Lower lobe of right lung (tissue), 2 donors: ENCODE data around the gene C7orf57. TPM values are rescaled to one million over a fixed set of nuclear protein-coding genes. Genes with fewer than 3 reads are reported as not detected.
"Not testable (repeated sequence)": the region's sequence is repeated elsewhere in the genome, so short reads cannot be mapped to it uniquely, and the experiment has no call there.

Source experiments
- ATAC-seq, 2 donors: fragments of 200-7000 bp; cut with Tn5 transposase; one replicate each; pipeline ENCODE4 v1.9.1; 2020 to 2022; ENCODE audit warnings: mild to moderate bottlenecking in 2 of 2, moderate library complexity in 2 of 2
- DNase-seq: peaks from one replicate; pipeline ENCODE4 v3.0.0-alpha.2; 2020
- H3K27ac ChIP-seq: fragments of 200-600 bp; one replicate; pipeline ENCODE4 v1.8.0; 2022
- H3K27me3 ChIP-seq: fragments of 200-600 bp; one replicate; pipeline ENCODE4 v1.8.0; 2022; ENCODE audit warnings: low read depth
- H3K36me3 ChIP-seq: fragments of 200-600 bp; one replicate; pipeline ENCODE4 v1.8.0; 2022; ENCODE audit warnings: mild to moderate bottlenecking
- H3K4me1 ChIP-seq: fragments of 200-600 bp; one replicate; pipeline ENCODE4 v1.8.0; 2022
- H3K4me3 ChIP-seq: fragments of 200-600 bp; one replicate; pipeline ENCODE4 v1.8.0; 2022; ENCODE audit warnings: mild to moderate bottlenecking
- H3K9me3 ChIP-seq: fragments of 200-600 bp; one replicate; pipeline ENCODE4 v1.8.0; 2022
- intact Hi-C: fragments of 100-400 bp; cut with DNase I; formaldehyde crosslinking; loops from one replicate; pipeline ENCODE4 v1.11.0; 2022
- long read RNA-seq: library from polyadenylated mRNA; unstranded; transcript quantifications from one replicate; pipeline ENCODE4 v2.0.0, GENCODE V29; 2021
- total RNA-seq: library from RNA; stranded (reverse); fragmentation: NEBNext Ultra II Directional; extraction: Animal tissue kit (Norgen Biotek cat#: 25700); gene quantifications from one replicate; pipeline ENCODE4 v1.2.1, GENCODE V29; 2021
- TF ChIP-seq, protein P1 (sequence below): fragments of 200-600 bp; IDR thresholded peaks from one replicate; pipeline ENCODE4 v1.8.0; 2022; ENCODE audit warnings: antibody characterized with exemption, mild to moderate bottlenecking
- donor health status: DM: no; HTN: yes; CAD: no; lungs with severe emphysema.

The C7orf57 gene
- 1.6 TPM for total RNA-seq
- long read RNA-seq, partial matches to known transcripts = 1 of 3 reads
- long read RNA-seq, other reads (novel, unspliced or antisense) = 2 of 3 reads

DNA sequence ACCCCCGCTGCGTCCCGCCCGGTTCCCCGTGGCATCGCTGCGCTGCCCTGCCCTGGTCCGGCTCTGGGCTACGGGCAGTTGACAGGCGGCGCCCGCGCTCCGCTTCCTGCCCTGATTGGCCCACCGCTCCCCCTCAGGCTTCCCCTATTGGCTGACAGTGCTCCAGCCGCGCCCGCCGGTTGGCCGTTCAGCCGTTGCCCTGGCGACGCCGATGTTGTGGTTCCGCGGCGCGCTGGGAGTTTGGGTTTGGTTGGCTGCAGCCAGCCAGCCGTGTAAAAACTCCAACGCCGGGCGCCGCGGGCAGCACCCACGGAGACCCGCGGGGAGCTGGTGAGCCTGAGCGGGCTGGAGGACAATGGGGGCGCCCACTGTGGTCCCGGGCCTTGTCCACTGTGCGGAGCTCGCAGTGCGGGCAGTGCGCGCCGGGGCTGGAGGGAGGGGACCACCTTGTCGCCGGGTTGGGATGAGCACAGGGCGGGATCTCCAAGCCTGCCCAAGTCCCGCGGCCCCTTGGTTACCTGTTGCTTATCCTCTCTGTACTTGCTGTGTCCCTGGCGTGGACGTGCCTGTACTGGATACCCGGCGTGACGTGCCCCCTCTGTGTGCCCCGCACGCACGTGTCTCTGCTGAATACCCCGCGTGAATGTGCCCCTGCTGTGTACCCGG lies at the start of gene C7orf57:
Gene C7orf57, plus strand, starts transcription at position 243 of the 666 bp plus-strand sequence. CDS start 766 bp downstream, outside the sequence.
- Histone ChIP-seq H3K27me3 (peaks cover 35% of the 10 kb centered on the region), H3K4me3 (peak within 1 kb of the TSS; percentile 65), H3K4me1 (peaks cover 15% of the 10 kb centered on the region), H3K27ac (no peak within 1 kb of the TSS), H3K9me3 (no peaks in the 10 kb centered on the region), H3K36me3 (no peaks in the 10 kb centered on the region)
- peak; percentile 96 for DNase-seq
- TF ChIP-seq, protein P1, sequence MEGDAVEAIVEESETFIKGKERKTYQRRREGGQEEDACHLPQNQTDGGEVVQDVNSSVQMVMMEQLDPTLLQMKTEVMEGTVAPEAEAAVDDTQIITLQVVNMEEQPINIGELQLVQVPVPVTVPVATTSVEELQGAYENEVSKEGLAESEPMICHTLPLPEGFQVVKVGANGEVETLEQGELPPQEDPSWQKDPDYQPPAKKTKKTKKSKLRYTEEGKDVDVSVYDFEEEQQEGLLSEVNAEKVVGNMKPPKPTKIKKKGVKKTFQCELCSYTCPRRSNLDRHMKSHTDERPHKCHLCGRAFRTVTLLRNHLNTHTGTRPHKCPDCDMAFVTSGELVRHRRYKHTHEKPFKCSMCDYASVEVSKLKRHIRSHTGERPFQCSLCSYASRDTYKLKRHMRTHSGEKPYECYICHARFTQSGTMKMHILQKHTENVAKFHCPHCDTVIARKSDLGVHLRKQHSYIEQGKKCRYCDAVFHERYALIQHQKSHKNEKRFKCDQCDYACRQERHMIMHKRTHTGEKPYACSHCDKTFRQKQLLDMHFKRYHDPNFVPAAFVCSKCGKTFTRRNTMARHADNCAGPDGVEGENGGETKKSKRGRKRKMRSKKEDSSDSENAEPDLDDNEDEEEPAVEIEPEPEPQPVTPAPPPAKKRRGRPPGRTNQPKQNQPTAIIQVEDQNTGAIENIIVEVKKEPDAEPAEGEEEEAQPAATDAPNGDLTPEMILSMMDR = peak; percentile 44
- ATAC-seq = peak; percentile 99 to 100
- intact Hi-C loops = no loop called here

DNA sequence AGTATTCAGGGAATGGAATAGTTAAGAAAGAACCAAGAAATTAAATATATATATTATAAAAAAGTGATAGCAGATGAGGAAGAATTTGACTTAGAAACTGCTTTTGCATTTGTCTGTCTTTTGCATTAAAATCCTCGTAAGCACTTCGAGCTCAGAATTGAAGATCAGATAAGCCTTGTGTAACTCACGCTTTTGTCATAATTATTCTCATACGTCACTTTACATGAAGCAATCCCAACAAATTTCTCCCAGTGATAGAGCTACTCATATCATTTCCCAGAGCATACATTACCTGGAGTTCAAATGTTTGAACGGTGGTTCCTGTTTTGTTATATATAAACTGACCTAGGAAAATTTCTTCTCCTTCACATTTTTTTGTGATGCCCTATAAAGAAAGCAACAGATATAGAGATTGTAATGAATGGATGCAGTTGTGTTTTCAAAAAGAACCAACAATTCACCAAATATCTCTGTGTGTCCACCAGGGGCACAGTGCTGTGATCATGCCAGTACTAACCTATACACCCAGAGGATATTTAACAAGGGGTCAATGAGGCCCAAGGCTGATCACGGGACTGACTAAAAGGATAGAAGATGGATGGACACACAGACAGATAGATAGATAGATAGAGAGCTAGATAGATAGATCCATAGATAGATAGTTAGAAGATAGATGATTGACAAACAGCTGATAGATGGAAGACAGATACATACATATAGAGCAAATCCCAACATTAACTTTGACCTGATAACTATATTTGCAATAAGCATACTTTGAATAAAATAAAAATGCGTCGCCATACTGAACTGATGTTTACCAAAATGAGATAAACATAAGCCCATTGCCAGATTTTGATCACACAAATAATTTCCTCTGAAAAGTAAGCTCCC lies 46.6 kb upstream of the C7orf57 start:
- Histone ChIP-seq H3K36me3 (no peaks in the 10 kb centered on the region), H3K27me3 (no peaks in the 10 kb centered on the region), H3K27ac (no peak overlapping the region), H3K4me3 (no peak overlapping the region), H3K4me1 (peaks cover 9% of the 10 kb centered on the region), H3K9me3 (no peaks in the 10 kb centered on the region)
- TF ChIP-seq, protein P1 = no peak
- DNase-seq (no peak), ATAC-seq (no peak)
- intact Hi-C loops = no loop called here

DNA sequence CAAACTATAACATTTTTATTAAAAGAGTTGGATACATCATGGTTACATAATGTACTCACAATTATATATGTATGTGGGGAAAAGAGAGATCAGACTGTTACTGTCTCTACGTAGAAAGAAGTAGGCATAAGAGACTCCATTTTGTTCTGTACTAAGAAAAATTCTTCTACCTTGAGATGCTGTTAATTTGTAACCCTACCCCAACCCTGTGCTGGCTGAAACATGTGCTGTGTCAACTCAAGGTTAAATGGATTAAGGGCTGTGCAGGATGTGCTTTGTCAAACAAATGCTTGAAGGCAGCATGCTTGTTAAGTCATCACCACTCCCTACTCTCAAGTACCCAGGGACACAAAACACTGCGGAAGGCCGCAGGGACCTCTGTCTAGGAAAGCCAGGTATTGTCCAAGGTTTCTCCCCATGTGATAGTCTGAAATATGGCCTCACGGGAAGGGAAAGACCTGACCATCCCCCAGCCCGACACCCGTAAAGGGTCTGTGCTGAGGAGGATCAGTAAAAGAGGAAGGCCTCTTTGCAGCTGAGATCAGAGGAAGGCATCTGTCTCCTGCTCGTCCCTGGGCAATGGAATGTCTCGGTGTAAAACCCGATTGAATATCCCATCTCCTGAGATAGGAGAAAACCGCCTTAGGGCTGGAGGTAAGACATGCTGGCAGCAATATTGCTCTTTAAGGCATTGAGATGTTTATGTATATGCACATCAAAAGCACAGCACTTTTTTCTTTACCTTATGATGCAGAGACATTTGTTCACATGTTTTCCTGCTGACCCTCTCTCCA lies 45.5 kb upstream of the C7orf57 start:
- H3K36me3 ChIP-seq, H3K27me3 ChIP-seq, DNase-seq, ATAC-seq, H3K27ac ChIP-seq, intact Hi-C loops, H3K4me3 ChIP-seq, H3K4me1 ChIP-seq, H3K9me3 ChIP-seq: not testable (repeated sequence)

DNA sequence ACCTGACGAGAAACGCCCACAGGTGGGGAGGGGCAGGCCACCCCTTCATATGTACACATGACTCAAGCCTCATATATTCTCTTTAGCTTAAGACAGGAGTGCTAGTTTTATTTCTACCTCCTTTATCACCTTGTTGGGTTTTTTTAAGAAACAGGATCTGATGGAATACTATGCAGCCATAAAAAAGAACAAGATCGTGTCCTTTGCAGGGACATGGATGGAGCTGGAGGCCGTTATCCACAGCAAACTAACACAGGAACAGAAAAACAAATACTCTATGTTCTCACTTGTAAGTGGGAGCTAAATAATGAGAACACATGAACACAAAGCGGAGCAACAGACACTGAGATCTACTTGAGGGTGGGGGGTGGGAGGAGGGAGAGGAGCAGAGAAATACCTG lies 44.8 kb upstream of the C7orf57 start:
- no peaks in the 10 kb centered on the region for H3K27me3 ChIP-seq
- no peak overlapping the region for H3K4me3 ChIP-seq
- intact Hi-C loops = no loop called here
- H3K9me3 ChIP-seq = no peaks in the 10 kb centered on the region
- ATAC-seq (no peak), DNase-seq (no peak)
- H3K4me1 ChIP-seq = peaks cover 9% of the 10 kb centered on the region
- TF ChIP-seq, protein P1 = no peak
- H3K36me3 ChIP-seq = no peaks in the 10 kb centered on the region
- no peak overlapping the region for H3K27ac ChIP-seq

DNA sequence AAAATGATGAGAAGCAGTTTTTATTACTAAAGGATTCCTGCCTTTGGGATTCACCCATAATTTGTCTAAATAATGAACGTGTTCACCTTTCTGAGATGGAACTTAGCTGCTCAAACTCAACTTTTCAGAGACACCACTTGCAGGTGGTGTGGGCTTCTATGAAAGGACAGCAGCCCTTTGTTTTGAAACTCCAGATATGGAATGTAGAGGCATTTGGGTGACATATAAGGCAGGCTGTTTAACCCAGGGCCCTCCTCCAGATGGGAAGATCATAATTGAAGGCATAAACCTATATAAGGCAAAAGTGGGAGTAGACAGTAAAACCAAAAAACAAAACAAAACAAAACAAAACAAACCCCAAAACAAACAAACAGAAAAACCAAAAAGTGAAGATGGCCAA lies 44.1 kb upstream of the C7orf57 start:
- peak overlapping the region; percentile 70 for H3K27ac ChIP-seq
- H3K4me3 ChIP-seq = peak overlapping the region; percentile 60
- intact Hi-C loops = no loop called here
- ATAC-seq (peak in 1 of 2 donors; percentile 3), DNase-seq (no peak)
- no peaks in the 10 kb centered on the region for H3K9me3 ChIP-seq
- TF ChIP-seq, protein P1 = no peak
- no peaks in the 10 kb centered on the region for H3K36me3 ChIP-seq
- H3K27me3 ChIP-seq = no peaks in the 10 kb centered on the region
- peaks cover 9% of the 10 kb centered on the region for H3K4me1 ChIP-seq
